Measurements from ENCODE around the gene LY9. TPM values are rescaled to one million over a fixed set of nuclear protein-coding genes. Genes with fewer than 3 reads are reported as not detected.

LY9 gene
- total and polyA plus RNA-seq, 9 of the 15 experiments (the other 6 are each of a cell fraction or from before 2014, with no cell fraction given): not detected

DNA sequence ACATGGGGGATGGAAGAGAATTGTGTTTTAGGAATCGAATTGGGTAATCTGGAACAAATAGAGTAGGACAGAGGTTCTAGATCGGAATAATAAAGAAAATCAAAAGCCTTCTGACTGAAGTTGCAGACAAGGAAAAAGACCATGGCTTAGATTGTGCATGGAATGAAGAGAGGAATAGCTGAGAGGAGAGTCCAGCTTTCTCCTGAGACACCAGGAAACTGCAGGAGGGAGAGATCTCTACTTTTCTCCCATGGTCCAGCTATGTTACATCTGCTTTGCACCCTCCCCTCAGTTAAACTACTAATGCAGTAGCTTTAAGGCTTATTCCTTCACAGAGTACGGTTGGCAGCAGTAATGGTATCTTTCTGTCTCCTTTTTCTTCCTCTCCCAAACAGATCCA lies 43.6 kb upstream of the LY9 start (continued):
- TF ChIP-seq ZNF274 (IDR thresholded peaks at IDR 0.05; ENCODE audit: borderline replicate concordance, low read depth, low read length): no peak
- TF ChIP-seq EZH2 (IDR thresholded peaks at IDR 0.05; ENCODE audit: borderline replicate concordance, low read depth, low read length): no peak
- TF ChIP-seq FOXJ3 (CRISPR knock-in tag; IDR thresholded peaks at IDR 0.05): no peak
- TF ChIP-seq ESRRB (CRISPR knock-in tag; IDR thresholded peaks at IDR 0.05; ENCODE audit: borderline replicate concordance): no peak
- no peak for TF ChIP-seq NFE2L1 (tag; IDR thresholded peaks at IDR 0.05; ENCODE audit: borderline replicate concordance, low read depth)
- no peak for TF ChIP-seq KLF1 (tag; IDR thresholded peaks at IDR 0.05)
- TF ChIP-seq, protein P1, sequence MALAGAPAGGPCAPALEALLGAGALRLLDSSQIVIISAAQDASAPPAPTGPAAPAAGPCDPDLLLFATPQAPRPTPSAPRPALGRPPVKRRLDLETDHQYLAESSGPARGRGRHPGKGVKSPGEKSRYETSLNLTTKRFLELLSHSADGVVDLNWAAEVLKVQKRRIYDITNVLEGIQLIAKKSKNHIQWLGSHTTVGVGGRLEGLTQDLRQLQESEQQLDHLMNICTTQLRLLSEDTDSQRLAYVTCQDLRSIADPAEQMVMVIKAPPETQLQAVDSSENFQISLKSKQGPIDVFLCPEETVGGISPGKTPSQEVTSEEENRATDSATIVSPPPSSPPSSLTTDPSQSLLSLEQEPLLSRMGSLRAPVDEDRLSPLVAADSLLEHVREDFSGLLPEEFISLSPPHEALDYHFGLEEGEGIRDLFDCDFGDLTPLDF (CRISPR knock-in tag; IDR thresholded peaks at IDR 0.05): no peak
- no peak for TF ChIP-seq RFX1 (IDR thresholded peaks at IDR 0.05)

DNA sequence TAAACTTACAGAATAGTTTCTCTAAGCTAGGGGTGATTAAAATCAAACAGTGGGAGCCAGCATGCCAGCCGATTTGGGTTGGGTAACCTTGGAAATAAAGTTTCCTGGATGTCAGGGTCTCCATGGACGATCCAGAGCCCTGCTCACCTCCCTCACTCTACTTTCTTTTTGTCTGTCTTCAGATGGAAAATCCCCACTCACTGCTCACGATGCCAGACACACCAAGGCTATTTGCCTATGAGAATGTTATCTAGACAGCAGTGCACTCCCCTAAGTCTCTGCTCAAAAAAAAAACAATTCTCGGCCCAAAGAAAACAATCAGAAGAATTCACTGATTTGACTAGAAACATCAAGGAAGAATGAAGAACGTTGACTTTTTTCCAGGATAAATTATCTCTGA lies 43.0 kb upstream of the LY9 start:
- POLR2A ChIA-PET: interaction anchor here (0.9 kb wide), 2 partner anchors 9 to 23 kb away, joined by 3 read pairs; no protein-coding TSS in a partner anchor
- CTCF ChIA-PET (ENCODE audit: low intra/inter-chr PET ratio): no interaction called here
- FAIRE-seq: no peak
- no peak for TF ChIP-seq HDAC2 (IDR thresholded peaks at IDR 0.05)
- TF ChIP-seq KLF16 (IDR thresholded peaks at IDR 0.05): no peak
- TF ChIP-seq, protein P2, sequence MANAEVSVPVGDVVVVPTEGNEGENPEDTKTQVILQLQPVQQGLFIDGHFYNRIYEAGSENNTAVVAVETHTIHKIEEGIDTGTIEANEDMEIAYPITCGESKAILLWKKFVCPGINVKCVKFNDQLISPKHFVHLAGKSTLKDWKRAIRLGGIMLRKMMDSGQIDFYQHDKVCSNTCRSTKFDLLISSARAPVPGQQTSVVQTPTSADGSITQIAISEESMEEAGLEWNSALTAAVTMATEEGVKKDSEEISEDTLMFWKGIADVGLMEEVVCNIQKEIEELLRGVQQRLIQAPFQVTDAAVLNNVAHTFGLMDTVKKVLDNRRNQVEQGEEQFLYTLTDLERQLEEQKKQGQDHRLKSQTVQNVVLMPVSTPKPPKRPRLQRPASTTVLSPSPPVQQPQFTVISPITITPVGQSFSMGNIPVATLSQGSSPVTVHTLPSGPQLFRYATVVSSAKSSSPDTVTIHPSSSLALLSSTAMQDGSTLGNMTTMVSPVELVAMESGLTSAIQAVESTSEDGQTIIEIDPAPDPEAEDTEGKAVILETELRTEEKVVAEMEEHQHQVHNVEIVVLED (CRISPR knock-in tag; IDR thresholded peaks at IDR 0.05): no peak
- no peak for TF ChIP-seq FOS (IDR thresholded peaks at IDR 0.05; ENCODE audit: extremely low read depth, insufficient read length)
- TF ChIP-seq, protein P3, sequence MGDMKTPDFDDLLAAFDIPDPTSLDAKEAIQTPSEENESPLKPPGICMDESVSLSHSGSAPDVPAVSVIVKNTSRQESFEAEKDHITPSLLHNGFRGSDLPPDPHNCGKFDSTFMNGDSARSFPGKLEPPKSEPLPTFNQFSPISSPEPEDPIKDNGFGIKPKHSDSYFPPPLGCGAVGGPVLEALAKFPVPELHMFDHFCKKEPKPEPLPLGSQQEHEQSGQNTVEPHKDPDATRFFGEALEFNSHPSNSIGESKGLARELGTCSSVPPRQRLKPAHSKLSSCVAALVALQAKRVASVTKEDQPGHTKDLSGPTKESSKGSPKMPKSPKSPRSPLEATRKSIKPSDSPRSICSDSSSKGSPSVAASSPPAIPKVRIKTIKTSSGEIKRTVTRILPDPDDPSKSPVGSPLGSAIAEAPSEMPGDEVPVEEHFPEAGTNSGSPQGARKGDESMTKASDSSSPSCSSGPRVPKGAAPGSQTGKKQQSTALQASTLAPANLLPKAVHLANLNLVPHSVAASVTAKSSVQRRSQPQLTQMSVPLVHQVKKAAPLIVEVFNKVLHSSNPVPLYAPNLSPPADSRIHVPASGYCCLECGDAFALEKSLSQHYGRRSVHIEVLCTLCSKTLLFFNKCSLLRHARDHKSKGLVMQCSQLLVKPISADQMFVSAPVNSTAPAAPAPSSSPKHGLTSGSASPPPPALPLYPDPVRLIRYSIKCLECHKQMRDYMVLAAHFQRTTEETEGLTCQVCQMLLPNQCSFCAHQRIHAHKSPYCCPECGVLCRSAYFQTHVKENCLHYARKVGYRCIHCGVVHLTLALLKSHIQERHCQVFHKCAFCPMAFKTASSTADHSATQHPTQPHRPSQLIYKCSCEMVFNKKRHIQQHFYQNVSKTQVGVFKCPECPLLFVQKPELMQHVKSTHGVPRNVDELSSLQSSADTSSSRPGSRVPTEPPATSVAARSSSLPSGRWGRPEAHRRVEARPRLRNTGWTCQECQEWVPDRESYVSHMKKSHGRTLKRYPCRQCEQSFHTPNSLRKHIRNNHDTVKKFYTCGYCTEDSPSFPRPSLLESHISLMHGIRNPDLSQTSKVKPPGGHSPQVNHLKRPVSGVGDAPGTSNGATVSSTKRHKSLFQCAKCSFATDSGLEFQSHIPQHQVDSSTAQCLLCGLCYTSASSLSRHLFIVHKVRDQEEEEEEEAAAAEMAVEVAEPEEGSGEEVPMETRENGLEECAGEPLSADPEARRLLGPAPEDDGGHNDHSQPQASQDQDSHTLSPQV (IDR thresholded peaks at IDR 0.05): no peak
- TF ChIP-seq HCFC1 (IDR thresholded peaks at IDR 0.05; ENCODE audit: low read depth, low read length): no peak
- TF ChIP-seq, protein P4, sequence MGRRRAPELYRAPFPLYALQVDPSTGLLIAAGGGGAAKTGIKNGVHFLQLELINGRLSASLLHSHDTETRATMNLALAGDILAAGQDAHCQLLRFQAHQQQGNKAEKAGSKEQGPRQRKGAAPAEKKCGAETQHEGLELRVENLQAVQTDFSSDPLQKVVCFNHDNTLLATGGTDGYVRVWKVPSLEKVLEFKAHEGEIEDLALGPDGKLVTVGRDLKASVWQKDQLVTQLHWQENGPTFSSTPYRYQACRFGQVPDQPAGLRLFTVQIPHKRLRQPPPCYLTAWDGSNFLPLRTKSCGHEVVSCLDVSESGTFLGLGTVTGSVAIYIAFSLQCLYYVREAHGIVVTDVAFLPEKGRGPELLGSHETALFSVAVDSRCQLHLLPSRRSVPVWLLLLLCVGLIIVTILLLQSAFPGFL (CRISPR knock-in tag; IDR thresholded peaks at IDR 0.05): no peak

More for the DNA sequence above, 43.0 kb upstream of the LY9 start:
- no peak overlapping the region for H3K9ac ChIP-seq (ENCODE audit: insufficient read depth in 1 of 2, low read depth in 2 of 2, low read length in 2 of 2)
- ATAC-seq (no peak), DNase-seq (ENCODE audit: extremely low read depth in 1 of 4, low spot score in 3 of 4) (no peak)
- BruUV-seq (replicated peaks): no TSS peak
- no peaks in the 10 kb centered on the region for H4K20me1 ChIP-seq (replicated peaks; ENCODE audit: control insufficient read depth, insufficient read depth, low read length)
- no peaks in the 10 kb centered on the region for H3K4me1 ChIP-seq (replicated peaks in 1 of 2; ENCODE audit: control insufficient read depth in 2 of 2, insufficient read depth in 2 of 2, low read length in 2 of 2)
- peaks cover 10 to 16% of the 10 kb centered on the region in 2 experiments; a peak in 2 of 5 replicates for H3K27me3 ChIP-seq (ENCODE audit: control insufficient read depth in 2 of 2, insufficient read depth in 2 of 2, low read length in 2 of 2)
- no peaks in the 10 kb centered on the region for H3K36me3 ChIP-seq (ENCODE audit: control insufficient read depth, insufficient read depth, low read length)
- no peak overlapping the region for H3K4me3 ChIP-seq
- no peak overlapping the region for H3K4me2 ChIP-seq (ENCODE audit: insufficient read depth, low read length)
- H3K9me3 ChIP-seq (replicated peaks; ENCODE audit: control insufficient read depth, insufficient read depth, low read depth, low read length): no peaks in the 10 kb centered on the region
- intact Hi-C loops (cut with micrococcal nuclease): no loop called here
- no peak overlapping the region for H2AFZ ChIP-seq (ENCODE audit: low read depth, low read length)
- in situ Hi-C loops (cut with MboI): no loop called here
- no peaks in the 10 kb centered on the region for H3K9me1 ChIP-seq (ENCODE audit: control insufficient read depth, insufficient read depth, low read length)
- H3K79me2 ChIP-seq (ENCODE audit: control insufficient read depth, insufficient read depth, low read length): no peaks in the 10 kb centered on the region
- H3K27ac ChIP-seq (ENCODE audit: extremely low read depth, low read depth, low read length): no peak overlapping the region
- 2% methylated on average over 5 of the region's 5 CpGs for WGBS (ENCODE audit: insufficient coverage, low coverage, missing lambda C conversion rate)

Measured in K562 (cell line).